OCI-LY7 (cell line): ENCODE data around the gene CDON. TPM values are rescaled to one million over a fixed set of nuclear protein-coding genes. Genes with fewer than 3 reads are reported as not detected.

Source experiments
- BruUV-seq: library from RNA; stranded (reverse); fragments of 400-500 nt; replicated peaks from 2 replicates; lab custom pipeline; 2021; lab: Mats Ljungman, UMichigan
- CTCF ChIA-PET: fragments of 300-600 bp; sonication (Branson Sonifier 250); formaldehyde crosslinking; loops from one replicate; lab custom pipeline; 2022; ENCODE audit warnings: antibody characterized with exemption; ENCODE audit not compliant: unreplicated experiment; lab: Charles Lee
- POLR2A ChIA-PET: fragments of 300-600 bp; sonication (Branson Sonifier 250); formaldehyde crosslinking; loops from one replicate; lab custom pipeline; 2022; ENCODE audit warnings: antibody characterized with exemption; lab: Charles Lee
- DNase-seq: peaks from one replicate; pipeline ENCODE4 v3.0.0-alpha.2; 2015; ENCODE audit warnings: low spot score
- H2AFZ ChIP-seq: fragments of 200-600 bp; sonication (generic), shearing (Covaris generic); 2 replicates; pipeline ENCODE4 v1.6.1; 2014; ENCODE audit warnings: mild to moderate bottlenecking, antibody characterized with exemption, low read length, moderate library complexity
- H3K27ac ChIP-seq: fragments of 200-600 bp; sonication (generic); 2 replicates; pipeline ENCODE4 v1.5.1; 2014; ENCODE audit warnings: mixed run types, low read depth, mild to moderate bottlenecking, moderate library complexity, low read length, inconsistent platforms; ENCODE audit not compliant: poor library complexity, severe bottlenecking
- H3K36me3 ChIP-seq: fragments of 200-600 bp; sonication (generic); 2 replicates; pipeline ENCODE4 v1.6.1; 2014; ENCODE audit warnings: mild to moderate bottlenecking, antibody characterized with exemption, low read length, moderate library complexity, mixed read lengths; ENCODE audit not compliant: insufficient read depth
- H3K4me1 ChIP-seq: fragments of 200-600 bp; sonication (generic); 2 replicates; pipeline ENCODE4 v1.5.1; 2014; ENCODE audit warnings: mild to moderate bottlenecking, low read length; ENCODE audit not compliant: insufficient read depth, poor library complexity, severe bottlenecking
- H3K4me2 ChIP-seq: fragments of 200-600 bp; sonication (generic); 2 replicates; pipeline ENCODE4 v1.6.1; 2014; ENCODE audit warnings: mild to moderate bottlenecking, low read length
- H3K4me3 ChIP-seq: fragments of 200-600 bp; sonication (generic); 2 replicates; pipeline ENCODE4 v1.5.1; 2014; ENCODE audit warnings: mild to moderate bottlenecking, low read depth, low read length; ENCODE audit not compliant: poor library complexity, severe bottlenecking
- H3K79me2 ChIP-seq: fragments of 200-600 bp; sonication (generic); 2 replicates; pipeline ENCODE4 v1.6.1; 2016; ENCODE audit warnings: low read depth, mild to moderate bottlenecking, low read length, moderate library complexity, mixed read lengths; ENCODE audit not compliant: insufficient read depth
- H3K9me2 ChIP-seq: fragments of 200-600 bp; sonication (generic); 2 replicates; pipeline ENCODE4 v1.6.1; 2016; ENCODE audit warnings: mild to moderate bottlenecking, low read length, mixed read lengths; ENCODE audit not compliant: insufficient read depth
- H3K9me3 ChIP-seq: fragments of 200-600 bp; sonication (generic); 2 replicates; pipeline ENCODE4 v1.6.1; 2014; ENCODE audit warnings: mild to moderate bottlenecking, mixed run types, low read length, mixed read lengths
- H4K20me1 ChIP-seq: fragments of 200-600 bp; sonication (generic); 2 replicates; pipeline ENCODE4 v1.6.1; 2014; ENCODE audit warnings: mild to moderate bottlenecking, antibody characterized with exemption, low read length, moderate library complexity, mixed read lengths; ENCODE audit not compliant: insufficient read depth
- CTCF ChIP-seq: fragments of 200-600 bp; sonication (generic); conservative IDR thresholded peaks from 2 replicates; pipeline ENCODE4 v1.5.1; 2014; ENCODE audit warnings: mild to moderate bottlenecking, antibody characterized with exemption, low read length, moderate library complexity, mixed read lengths
- EZH2phosphoT487 ChIP-seq: fragments of 200-600 bp; sonication (generic); IDR thresholded peaks from 2 replicates; pipeline ENCODE4 v1.6.1; 2018; ENCODE audit warnings: low read depth, borderline replicate concordance, mild to moderate bottlenecking, mixed run types, antibody characterized with exemption, low read length, moderate library complexity, mixed read lengths
- intact Hi-C: fragments of 100-400 bp; cut with micrococcal nuclease; formaldehyde crosslinking; loops from one replicate; pipeline ENCODE4 v1.10.0; 2022; ENCODE audit not compliant: unreplicated experiment
- total RNA-seq, 2 experiments: library from RNA; depleted of rRNA in 1 of 2; stranded (reverse); fragments of >200 nt in 1 of 2; shearing (Covaris generic) in 1 of 2; gene quantifications; 2 replicates each; pipeline ENCODE4 v1.2.3, GENCODE V29; 2014 to 2022

CDON gene
- total RNA-seq, 2 experiments from 2014 or later = 1.5 to 2.5 TPM

- no peaks in the 10 kb centered on the region for H3K4me1 ChIP-seq
- no peak overlapping the region for H3K4me2 ChIP-seq
- no peaks in the 10 kb centered on the region for H3K36me3 ChIP-seq
- DNase-seq = no peak
- no peak overlapping the region for H3K27ac ChIP-seq
- H3K79me2 ChIP-seq = no peaks in the 10 kb centered on the region
- intact Hi-C loops = no loop called here
- ChIA-PET CTCF (no interaction called here), POLR2A (interaction anchor here (0.6 to 0.7 kb wide), 2 partner anchors 78 to 1255 kb away, joined by 3 to 4 read pairs; no protein-coding TSS in a partner anchor)
- no peak overlapping the region for H3K4me3 ChIP-seq
- no peaks in the 10 kb centered on the region for H3K9me3 ChIP-seq
- TF ChIP-seq EZH2phosphoT487 = no peak
- TF ChIP-seq CTCF = no peak
- no peak overlapping the region for H2AFZ ChIP-seq
- no TSS peak for BruUV-seq
- no peaks in the 10 kb centered on the region for H4K20me1 ChIP-seq
- no peaks in the 10 kb centered on the region for H3K9me2 ChIP-seq
Measured at GRCh38 chr11:125910226-125910849, 152.3 kb downstream of the CDON start.

Other genes with a start within 250 kb of the CDON start
- not detected in 2 replicates for gene PATE4, start 229.6 kb downstream of the CDON start, total RNA-seq (2014; rRNA removed; shearing (Covaris generic))
- gene PATE4, start 229.6 kb downstream of the CDON start, total RNA-seq (2022) = not detected in 2 replicates
- 25.1 and 31.5 TPM in 2 replicates for gene HYLS1, start 175.2 kb downstream of the CDON start, total RNA-seq (2014; rRNA removed; shearing (Covaris generic))
- gene HYLS1, start 175.2 kb downstream of the CDON start, total RNA-seq (2022) = 18.3 and 22.9 TPM in 2 replicates
- 7.7 and 8.6 TPM in 2 replicates for gene PUS3, start 159.7 kb downstream of the CDON start, total RNA-seq (2014; rRNA removed; shearing (Covaris generic))
- 9.2 and 10.2 TPM in 2 replicates for gene PUS3, start 159.7 kb downstream of the CDON start, total RNA-seq (2022)
- gene DDX25, start 158.4 kb downstream of the CDON start, total RNA-seq (2014; rRNA removed; shearing (Covaris generic)) = 0.13 TPM in 1 of 2 replicates, not detected in the other
- gene DDX25, start 158.4 kb downstream of the CDON start, total RNA-seq (2022) = 0.31 TPM in 1 of 2 replicates, not detected in the other
- gene VSIG10L2, start 116.8 kb downstream of the CDON start, total RNA-seq (2014; rRNA removed; shearing (Covaris generic)) = not detected in 2 replicates
- not detected in 2 replicates for gene VSIG10L2, start 116.8 kb downstream of the CDON start, total RNA-seq (2022)
- 29.1 and 39.2 TPM in 2 replicates for gene RPUSD4, start 148.8 kb upstream of the CDON start, total RNA-seq (2014; rRNA removed; shearing (Covaris generic))
- 36.2 and 37.0 TPM in 2 replicates for gene RPUSD4, start 148.8 kb upstream of the CDON start, total RNA-seq (2022)
- 9.9 and 11.5 TPM in 2 replicates for gene FAM118B, start 148.9 kb upstream of the CDON start, total RNA-seq (2014; rRNA removed; shearing (Covaris generic))
- 12.8 and 14.8 TPM in 2 replicates for gene FAM118B, start 148.9 kb upstream of the CDON start, total RNA-seq (2022)
- 56.5 and 62.9 TPM in 2 replicates for gene SRPRA, start 206.0 kb upstream of the CDON start, total RNA-seq (2014; rRNA removed; shearing (Covaris generic))
- 95.2 and 100 TPM in 2 replicates for gene SRPRA, start 206.0 kb upstream of the CDON start, total RNA-seq (2022)
- gene FOXRED1, start 206.3 kb upstream of the CDON start, total RNA-seq (2014; rRNA removed; shearing (Covaris generic)) = 30.4 and 42.5 TPM in 2 replicates
- 62.4 and 65.7 TPM in 2 replicates for gene FOXRED1, start 206.3 kb upstream of the CDON start, total RNA-seq (2022)
- gene TIRAP, start 220.2 kb upstream of the CDON start, total RNA-seq (2014; rRNA removed; shearing (Covaris generic)) = 3.4 TPM in 2 replicates
- gene TIRAP, start 220.2 kb upstream of the CDON start, total RNA-seq (2022) = 8.6 and 9.8 TPM in 2 replicates
- 24.2 and 30.4 TPM in 2 replicates for gene DCPS, start 241.2 kb upstream of the CDON start, total RNA-seq (2014; rRNA removed; shearing (Covaris generic))
- 33.9 and 36.5 TPM in 2 replicates for gene DCPS, start 241.2 kb upstream of the CDON start, total RNA-seq (2022)